GM19099 (cell line): ENCODE measurements around the gene KLF11.

Experiments
- POLR2A ChIP-seq: IDR thresholded peaks from 3 replicates; pipeline ENCODE4 v1.6.1; 2011; ENCODE audit warnings: low read depth; ENCODE audit not compliant: insufficient read length; ENCODE audit errors: extremely low read depth

KLF11 gene

GRCh38 chr2:10006236-10007161, 36.9 kb upstream of the KLF11 start:
- no peak for TF ChIP-seq POLR2A

- TF ChIP-seq POLR2A = no peak
Measured at GRCh38 chr2:10007435-10007834, 35.9 kb upstream of the KLF11 start.

DNA sequence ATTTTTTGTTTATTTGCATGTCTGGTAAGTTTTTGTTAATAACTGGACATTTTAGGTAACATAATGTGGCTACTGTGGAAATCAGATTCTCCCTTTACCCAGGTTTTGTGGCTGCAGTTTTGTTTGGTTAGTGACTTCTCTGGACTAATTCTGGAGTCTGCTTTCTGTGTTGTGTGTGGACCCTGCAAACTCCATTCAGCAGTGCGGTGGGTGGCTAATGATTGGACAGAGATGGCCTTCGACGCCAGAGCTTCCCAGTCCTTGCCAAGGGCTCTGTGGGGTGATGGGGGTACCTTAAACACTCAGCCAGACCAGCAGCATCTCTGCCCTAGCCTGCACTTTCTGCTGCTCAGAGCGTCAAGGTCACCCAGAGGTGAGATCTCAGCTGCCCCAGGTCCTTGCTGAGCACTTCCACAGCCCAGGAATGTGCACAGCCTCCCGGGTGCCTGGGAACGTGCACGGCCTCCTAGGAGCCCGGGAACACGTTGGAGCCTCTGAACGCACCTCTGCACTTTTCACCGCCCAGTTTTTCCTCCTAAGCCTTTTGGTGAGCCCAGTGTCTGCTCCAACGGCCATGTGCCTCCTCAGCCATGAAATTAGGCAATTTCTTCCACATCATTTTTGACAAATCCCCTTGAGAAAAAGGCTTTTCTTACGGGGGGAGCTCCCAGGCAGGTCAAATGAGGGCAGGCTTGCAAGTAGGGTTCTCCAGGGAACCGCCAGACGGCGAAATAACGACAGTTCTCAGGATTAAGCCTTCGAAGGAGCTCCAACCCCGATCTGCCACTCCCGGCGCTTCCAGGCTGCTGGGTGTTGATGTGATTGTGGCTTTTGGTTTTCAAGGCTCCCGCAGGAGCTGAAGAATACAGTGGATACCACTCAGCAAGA, 35.2 kb upstream of the KLF11 start:
- TF ChIP-seq POLR2A = no peak

- no peak for TF ChIP-seq POLR2A
Measured at GRCh38 chr2:10008809-10009176, 34.6 kb upstream of the KLF11 start.

DNA sequence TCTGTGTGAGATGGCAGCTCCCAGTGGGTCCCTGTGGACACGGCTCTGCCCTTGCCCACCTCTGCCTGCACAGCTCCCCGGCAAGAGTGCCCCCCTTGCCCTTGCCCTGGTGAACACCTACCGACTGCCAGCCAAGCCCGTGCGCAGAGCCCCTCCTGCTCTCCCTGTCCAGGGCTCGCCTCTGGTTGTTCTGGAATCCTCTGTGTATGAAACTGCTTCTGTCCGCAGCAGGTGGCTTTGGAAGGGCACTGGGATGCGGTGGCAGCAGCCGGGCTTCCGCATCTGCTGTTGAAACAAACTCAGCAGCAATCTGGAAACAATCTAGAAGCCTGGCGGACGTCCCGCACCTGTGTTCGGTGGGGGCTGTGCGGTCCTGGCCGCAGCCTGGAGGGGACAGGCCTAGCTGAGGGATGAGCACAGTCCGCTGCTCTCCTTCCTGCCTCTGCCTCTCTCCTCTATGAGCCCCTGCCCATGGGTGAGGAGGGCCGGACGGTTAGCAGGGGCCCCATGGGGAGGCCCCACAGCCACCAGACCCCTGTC, 34.0 kb upstream of the KLF11 start:
- no peak for TF ChIP-seq POLR2A

GRCh38 chr2:10009811-10010781, 33.3 kb upstream of the KLF11 start:
- TF ChIP-seq POLR2A = no peak

GRCh38 chr2:10012963-10013461, 30.3 kb upstream of the KLF11 start:
- no peak for TF ChIP-seq POLR2A

DNA sequence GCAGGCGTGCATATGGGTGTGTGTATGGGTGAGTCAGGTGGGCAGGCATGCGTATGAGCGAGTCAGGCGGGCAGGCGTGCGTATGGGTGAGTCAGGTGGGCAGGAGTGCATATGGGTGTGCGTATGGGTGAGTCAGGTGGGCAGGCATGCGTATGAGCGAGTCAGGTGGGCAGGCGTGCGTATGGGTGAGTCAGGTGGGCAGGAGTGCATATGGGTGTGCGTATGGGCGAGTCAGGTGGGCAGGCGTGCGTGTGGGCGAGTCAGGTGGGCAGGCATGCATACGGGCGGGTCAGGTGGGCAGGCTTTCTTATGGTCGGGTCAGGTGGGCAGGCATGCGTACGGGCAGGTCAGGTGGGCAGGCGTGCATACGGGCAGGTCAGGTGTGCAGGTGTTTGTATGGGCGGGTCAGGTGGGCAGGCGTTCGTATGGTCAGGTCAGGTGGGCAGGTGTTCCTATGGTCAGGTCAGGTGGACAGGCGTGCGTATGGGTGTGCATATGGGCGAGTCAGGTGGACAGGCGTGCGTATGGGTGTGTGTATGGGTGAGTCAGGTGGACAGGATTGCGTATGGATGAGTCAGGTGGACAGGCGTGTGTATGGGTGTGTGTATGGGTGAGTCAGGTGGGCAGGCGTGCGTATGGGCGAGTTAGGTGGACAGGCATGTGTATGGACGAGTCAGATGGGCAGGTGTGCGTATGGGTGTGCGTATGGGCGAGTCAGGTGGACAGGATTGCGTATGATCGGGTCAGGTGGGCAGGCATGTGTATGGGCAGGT, 28.7 kb upstream of the KLF11 start:
- no peak for TF ChIP-seq POLR2A

DNA sequence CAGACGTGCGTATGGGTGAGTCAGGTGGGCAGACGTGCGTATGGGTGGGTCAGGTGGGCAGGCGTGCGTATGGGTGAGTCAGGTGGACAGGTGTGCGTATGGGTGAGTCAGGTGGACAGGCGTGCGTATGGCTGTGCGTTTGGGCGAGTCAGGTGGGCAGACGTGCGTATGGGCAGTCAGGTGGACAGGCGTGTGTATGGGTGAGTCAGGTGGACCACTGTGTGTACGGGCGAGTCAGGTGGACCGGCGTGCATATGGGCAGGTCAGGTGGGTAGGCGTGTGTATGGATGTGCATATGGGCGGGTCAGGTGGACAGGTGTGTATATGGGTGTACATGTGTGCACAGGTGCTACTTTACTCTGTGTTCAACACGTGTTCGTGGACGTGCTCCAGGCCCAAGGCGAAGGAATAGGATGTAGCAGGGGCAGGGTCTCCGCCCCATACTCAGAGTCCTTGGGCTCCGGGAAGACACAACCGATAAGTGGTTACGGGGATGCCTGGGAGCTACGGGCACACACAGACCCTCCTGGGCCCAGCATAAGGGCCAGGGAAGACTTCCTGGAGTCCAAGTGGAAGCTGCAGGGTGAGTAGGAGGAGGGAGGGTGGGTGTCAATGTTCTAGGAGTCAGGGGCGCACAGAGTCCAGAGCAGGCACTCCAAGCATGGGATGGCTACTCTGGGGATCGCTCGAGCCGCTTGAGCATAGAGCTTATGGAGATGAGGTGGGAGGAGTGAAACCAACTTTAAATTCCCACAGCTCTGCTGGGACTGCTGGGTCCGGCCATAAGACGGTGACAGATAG, 27.1 kb upstream of the KLF11 start:
- TF ChIP-seq POLR2A = no peak

GRCh38 chr2:10016802-10017258, 26.5 kb upstream of the KLF11 start:
- no peak for TF ChIP-seq POLR2A

- TF ChIP-seq POLR2A = no peak
Measured at GRCh38 chr2:10017313-10017941, 25.9 kb upstream of the KLF11 start.

DNA sequence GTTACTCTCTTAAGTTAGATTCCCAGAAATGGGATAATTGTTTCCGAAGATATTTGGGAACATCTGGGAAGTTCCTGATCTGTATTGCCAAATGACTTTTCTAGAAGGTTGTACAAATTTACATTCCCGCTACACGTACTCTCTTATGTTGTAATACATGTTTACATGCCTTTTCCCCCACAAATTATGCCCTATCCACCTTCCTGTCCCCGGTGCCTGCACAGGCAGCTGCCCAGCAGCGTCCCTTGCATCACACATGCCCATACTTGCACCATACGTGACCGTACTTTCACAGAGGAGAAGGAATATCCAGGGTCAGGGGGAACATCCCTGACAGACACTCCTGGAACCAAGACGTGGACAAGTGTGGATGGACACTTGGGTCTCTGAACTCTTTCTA, 24.2 kb upstream of the KLF11 start:
- TF ChIP-seq POLR2A = no peak
